ENCODE data around the gene SCRT2. TPM values are rescaled to one million over a fixed set of nuclear protein-coding genes. Genes with fewer than 3 reads are reported as not detected.

The SCRT2 gene
- total and polyA plus RNA-seq, 2 of the 4 experiments (the other 2 are of a cell fraction), result not detected

DNA sequence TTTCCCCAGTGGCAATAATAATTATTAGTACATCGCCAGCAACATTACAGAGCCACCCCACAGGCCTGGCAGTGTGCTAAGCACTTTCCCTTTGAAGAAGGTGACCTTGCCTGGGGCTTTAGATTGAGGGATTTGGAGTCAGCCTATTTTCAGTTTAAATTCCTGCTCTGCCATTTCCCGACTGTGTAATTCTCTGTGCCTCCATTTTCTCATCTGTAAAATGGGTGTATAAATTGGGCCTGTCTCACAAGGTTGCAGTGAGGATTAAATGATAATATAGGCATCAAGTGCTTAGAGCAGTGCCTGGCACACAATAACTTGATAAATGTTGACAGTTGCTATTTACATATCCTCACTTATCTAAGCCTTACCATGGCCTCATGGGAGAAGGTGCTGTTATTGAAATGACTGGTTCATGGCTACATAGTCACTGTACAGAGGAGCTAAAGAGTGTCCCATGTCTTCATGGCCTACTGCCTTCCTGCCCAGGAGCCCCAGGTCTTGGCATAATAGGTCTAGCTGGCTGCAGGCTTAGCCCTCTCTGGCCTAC lies 5.1 kb upstream of the SCRT2 start:
- Histone ChIP-seq H3K23ac (ENCODE audit: low read depth, low read length) (no peak overlapping the region), H3K27ac (ENCODE audit: insufficient read depth, low read length) (no peak overlapping the region), H4K8ac (ENCODE audit: low read depth in 2 of 2, low read length in 2 of 2) (no peak overlapping the region), H3K4me1 (ENCODE audit: control insufficient read depth, insufficient read depth, low read length) (no peaks in the 10 kb centered on the region), H3K79me1 (ENCODE audit: low read depth in 1 of 2, low read length in 2 of 2) (no peaks in the 10 kb centered on the region), H3K9me3 (ENCODE audit: control insufficient read depth, insufficient read depth, low read length) (no peaks in the 10 kb centered on the region), H3K14ac (replicated peaks; ENCODE audit: low read depth, low read length) (no peak overlapping the region), H2AK9ac (replicated peaks; ENCODE audit: low read depth, low read length, poor library complexity) (no peak overlapping the region), H3K4me2 (ENCODE audit: low read depth, low read length) (no peak overlapping the region), H3K9me1 (ENCODE audit: insufficient read depth, low read length) (no peaks in the 10 kb centered on the region), H3K56ac (ENCODE audit: extremely low read depth, insufficient read depth, low read length) (no peak overlapping the region), H3K4me3 (ENCODE audit: insufficient read depth, low read depth, low read length) (no peak overlapping the region), H4K20me1 (ENCODE audit: insufficient read depth, low read length) (no peaks in the 10 kb centered on the region), H2BK5ac (ENCODE audit: low read depth, low read length, poor library complexity, severe bottlenecking) (no peak overlapping the region), H3K4ac (ENCODE audit: low read depth, low read length) (no peak overlapping the region), H2AK5ac (ENCODE audit: low read depth, low read length) (no peak overlapping the region), H4K5ac (ENCODE audit: low read depth, low read length) (no peak overlapping the region), H3K9ac (ENCODE audit: low read depth, low read length) (no peak overlapping the region), H2BK15ac (ENCODE audit: low read depth, low read length) (no peak overlapping the region), H2AFZ (replicated peaks; ENCODE audit: low read length, poor library complexity) (no peak overlapping the region), H2BK120ac (ENCODE audit: low read depth, low read length) (no peak overlapping the region), H3K18ac (ENCODE audit: low read depth, low read length) (no peak overlapping the region), H4K91ac (ENCODE audit: insufficient read depth, low read depth, low read length) (no peak overlapping the region), H3K36me3 (ENCODE audit: control insufficient read depth, insufficient read depth, low read length) (no peaks in the 10 kb centered on the region), H2BK20ac (ENCODE audit: low read depth, low read length) (no peak overlapping the region), H3K27me3 (ENCODE audit: control insufficient read depth, insufficient read depth, low read length) (peaks cover 30% of the 10 kb centered on the region)
- intact Hi-C loops (cut with micrococcal nuclease) (no loop called here), in situ Hi-C loops (cut with MboI; ENCODE audit: low sequenced_read_pairs) (no loop called here), dilution Hi-C loops (cut with HindIII; ENCODE audit: low sequenced_read_pairs, unreplicated experiment) (no loop called here)
- no peak for DNase-seq
- POLR2A ChIA-PET (ENCODE audit: unreplicated experiment), result no interaction called here
- BruUV-seq (replicated peaks), result no TSS peak
- no peak for ATAC-seq (ENCODE audit: low read depth)
- no CpG with 5 or more reads among the region's 2 CpGs for WGBS, 2 experiments (ENCODE audit: extremely low coverage in 2 of 2, insufficient read length in 1 of 2)
- TF ChIP-seq FOS (IDR thresholded peaks at IDR 0.05; ENCODE audit: low read depth, low read length), result no peak
- TF ChIP-seq MXI1 (IDR thresholded peaks at IDR 0.05; ENCODE audit: borderline replicate concordance, low read depth, low read length), result no peak
- no peak for TF ChIP-seq CHD1 (IDR thresholded peaks at IDR 0.05; ENCODE audit: low read depth, low read length)
- no peak for TF ChIP-seq CTCF (conservative IDR thresholded peaks at IDR 0.05; ENCODE audit: low read depth, low read length)
- no peak for TF ChIP-seq USF2 (IDR thresholded peaks at IDR 0.05; ENCODE audit: low read depth, low read length)
- TF ChIP-seq ELK1 (IDR thresholded peaks at IDR 0.05; ENCODE audit: borderline replicate concordance, low read depth, low read length), result no peak
- TF ChIP-seq RAD21 (IDR thresholded peaks at IDR 0.05; ENCODE audit: low read length), result no peak
- no peak for TF ChIP-seq MAZ (IDR thresholded peaks at IDR 0.05; ENCODE audit: borderline replicate concordance, low read depth, low read length)
- TF ChIP-seq NFE2L2 (IDR thresholded peaks at IDR 0.05; ENCODE audit: low read depth, low read length), result no peak
- no peak for TF ChIP-seq RFX5 (IDR thresholded peaks at IDR 0.05; ENCODE audit: low read depth, low read length)
- no peak for TF ChIP-seq SMC3 (IDR thresholded peaks at IDR 0.05; ENCODE audit: low read depth, low read length)
- no peak for TF ChIP-seq MAFK (IDR thresholded peaks at IDR 0.05; ENCODE audit: low read depth, low read length)
- CTCF ChIA-PET, result no interaction called here
